ENCODE data around the gene KCNQ1. TPM values are rescaled to one million over a fixed set of nuclear protein-coding genes. Genes with fewer than 3 reads are reported as not detected.

Gene KCNQ1
- total and polyA plus RNA-seq, 2 experiments from 2014 or later, result 0.45 to 0.87 TPM

DNA sequence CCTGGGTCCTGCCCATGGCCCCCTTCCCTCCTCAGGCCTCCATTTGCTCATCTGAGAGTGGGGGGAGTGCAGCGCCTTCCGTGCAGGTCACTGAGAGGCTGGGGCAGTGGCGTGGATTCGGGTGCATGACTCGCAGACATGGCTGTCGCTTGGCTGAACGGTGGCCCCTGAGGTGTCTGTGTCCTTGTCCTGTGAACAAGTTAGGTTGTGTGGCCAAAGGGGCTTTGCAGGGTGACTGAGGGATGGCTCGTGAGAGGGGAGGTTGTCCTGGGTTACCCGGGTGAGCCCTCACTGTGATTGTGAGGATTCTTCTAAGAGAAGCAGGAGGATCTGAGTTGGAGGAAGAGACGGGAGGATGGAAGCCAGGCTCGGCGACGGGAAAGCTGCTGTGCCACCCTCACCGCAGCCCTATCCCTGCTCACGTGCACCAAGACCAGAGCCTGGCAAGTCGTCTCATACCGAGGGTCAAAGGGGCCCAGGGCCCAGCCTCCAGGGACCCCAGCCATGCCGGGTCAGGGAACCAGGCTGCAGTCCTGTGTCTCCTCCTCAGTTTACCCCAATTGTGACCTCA lies 79.1 kb downstream of the KCNQ1 start:
- Histone ChIP-seq H3K36me3 (ENCODE audit: insufficient read depth) (no peaks in the 10 kb centered on the region), H3K4me3 (no peak overlapping the region), H3K79me2 (replicated peaks; ENCODE audit: insufficient read depth) (no peaks in the 10 kb centered on the region), H3K27me3 (ENCODE audit: insufficient read depth) (no peaks in the 10 kb centered on the region), H3F3A (replicated peaks; ENCODE audit: low read depth) (no peaks in the 10 kb centered on the region), H3K27ac (ENCODE audit: low read depth) (no peak overlapping the region), H2AFZ (no peak overlapping the region), H3K9me2 (ENCODE audit: insufficient read depth) (no peaks in the 10 kb centered on the region), H3K4me2 (no peak overlapping the region), H3K4me1 (ENCODE audit: insufficient read depth) (no peaks in the 10 kb centered on the region), H4K20me1 (replicated peaks; ENCODE audit: insufficient read depth) (no peaks in the 10 kb centered on the region)
- no peak for TF ChIP-seq REST (IDR thresholded peaks at IDR 0.05; ENCODE audit: unreplicated experiment)
- no peak for TF ChIP-seq ZNF331 (CRISPR knock-in tag; IDR thresholded peaks at IDR 0.05; ENCODE audit: low read depth)
- no peak for TF ChIP-seq JUNB (IDR thresholded peaks at IDR 0.05; ENCODE audit: unreplicated experiment)
- TF ChIP-seq EZH2 (IDR thresholded peaks at IDR 0.05; ENCODE audit: low read depth, unreplicated experiment), result no peak
- TF ChIP-seq, protein P1, sequence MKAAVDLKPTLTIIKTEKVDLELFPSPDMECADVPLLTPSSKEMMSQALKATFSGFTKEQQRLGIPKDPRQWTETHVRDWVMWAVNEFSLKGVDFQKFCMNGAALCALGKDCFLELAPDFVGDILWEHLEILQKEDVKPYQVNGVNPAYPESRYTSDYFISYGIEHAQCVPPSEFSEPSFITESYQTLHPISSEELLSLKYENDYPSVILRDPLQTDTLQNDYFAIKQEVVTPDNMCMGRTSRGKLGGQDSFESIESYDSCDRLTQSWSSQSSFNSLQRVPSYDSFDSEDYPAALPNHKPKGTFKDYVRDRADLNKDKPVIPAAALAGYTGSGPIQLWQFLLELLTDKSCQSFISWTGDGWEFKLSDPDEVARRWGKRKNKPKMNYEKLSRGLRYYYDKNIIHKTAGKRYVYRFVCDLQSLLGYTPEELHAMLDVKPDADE (IDR thresholded peaks at IDR 0.05), result no peak
- TF ChIP-seq ZNF114 (CRISPR knock-in tag; IDR thresholded peaks at IDR 0.05), result no peak
- TF ChIP-seq STAT1 (IDR thresholded peaks at IDR 0.05; ENCODE audit: unreplicated experiment), result no peak
- TF ChIP-seq CREB1 (CRISPR knock-in tag; IDR thresholded peaks at IDR 0.05; ENCODE audit: low read depth), result no peak
- TF ChIP-seq, protein P2, sequence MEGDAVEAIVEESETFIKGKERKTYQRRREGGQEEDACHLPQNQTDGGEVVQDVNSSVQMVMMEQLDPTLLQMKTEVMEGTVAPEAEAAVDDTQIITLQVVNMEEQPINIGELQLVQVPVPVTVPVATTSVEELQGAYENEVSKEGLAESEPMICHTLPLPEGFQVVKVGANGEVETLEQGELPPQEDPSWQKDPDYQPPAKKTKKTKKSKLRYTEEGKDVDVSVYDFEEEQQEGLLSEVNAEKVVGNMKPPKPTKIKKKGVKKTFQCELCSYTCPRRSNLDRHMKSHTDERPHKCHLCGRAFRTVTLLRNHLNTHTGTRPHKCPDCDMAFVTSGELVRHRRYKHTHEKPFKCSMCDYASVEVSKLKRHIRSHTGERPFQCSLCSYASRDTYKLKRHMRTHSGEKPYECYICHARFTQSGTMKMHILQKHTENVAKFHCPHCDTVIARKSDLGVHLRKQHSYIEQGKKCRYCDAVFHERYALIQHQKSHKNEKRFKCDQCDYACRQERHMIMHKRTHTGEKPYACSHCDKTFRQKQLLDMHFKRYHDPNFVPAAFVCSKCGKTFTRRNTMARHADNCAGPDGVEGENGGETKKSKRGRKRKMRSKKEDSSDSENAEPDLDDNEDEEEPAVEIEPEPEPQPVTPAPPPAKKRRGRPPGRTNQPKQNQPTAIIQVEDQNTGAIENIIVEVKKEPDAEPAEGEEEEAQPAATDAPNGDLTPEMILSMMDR (conservative IDR thresholded peaks at IDR 0.05; ENCODE audit: low read depth in 2 of 2), result no peak
- no peak for TF ChIP-seq ZNF462 (CRISPR knock-in tag; IDR thresholded peaks at IDR 0.05)
- TF ChIP-seq POLR2AphosphoS5 (IDR thresholded peaks at IDR 0.05; ENCODE audit: low read depth), result no peak
- no peak for TF ChIP-seq EZH2phosphoT487 (IDR thresholded peaks at IDR 0.05; ENCODE audit: unreplicated experiment)
- TF ChIP-seq NANOG (IDR thresholded peaks at IDR 0.05; ENCODE audit: borderline replicate concordance), result no peak
- Mint-ChIP-seq H3K27me3 (ENCODE audit: insufficient read depth, low read depth, poor library complexity) (peaks cover 24% of the 10 kb centered on the region), H3K36me3 (ENCODE audit: low read depth) (no peaks in the 10 kb centered on the region), H3K4me3 (no peak overlapping the region), H3K4me1 (no peaks in the 10 kb centered on the region; the same call in 2 of the 3 replicates), H3K9me3 (no peaks in the 10 kb centered on the region), H3K27ac (no peak overlapping the region; the same call in 1 of the 2 replicates)
- ATAC-seq (no peak), DNase-seq (ENCODE audit: low spot score) (no peak)

All from GM23338 (cell line).